ENCODE results near the gene PDSS2.
"Not testable (repeated sequence)": the region's sequence is repeated elsewhere in the genome, so short reads cannot be mapped to it uniquely, and the experiment has no call there.

The PDSS2 gene

DNA sequence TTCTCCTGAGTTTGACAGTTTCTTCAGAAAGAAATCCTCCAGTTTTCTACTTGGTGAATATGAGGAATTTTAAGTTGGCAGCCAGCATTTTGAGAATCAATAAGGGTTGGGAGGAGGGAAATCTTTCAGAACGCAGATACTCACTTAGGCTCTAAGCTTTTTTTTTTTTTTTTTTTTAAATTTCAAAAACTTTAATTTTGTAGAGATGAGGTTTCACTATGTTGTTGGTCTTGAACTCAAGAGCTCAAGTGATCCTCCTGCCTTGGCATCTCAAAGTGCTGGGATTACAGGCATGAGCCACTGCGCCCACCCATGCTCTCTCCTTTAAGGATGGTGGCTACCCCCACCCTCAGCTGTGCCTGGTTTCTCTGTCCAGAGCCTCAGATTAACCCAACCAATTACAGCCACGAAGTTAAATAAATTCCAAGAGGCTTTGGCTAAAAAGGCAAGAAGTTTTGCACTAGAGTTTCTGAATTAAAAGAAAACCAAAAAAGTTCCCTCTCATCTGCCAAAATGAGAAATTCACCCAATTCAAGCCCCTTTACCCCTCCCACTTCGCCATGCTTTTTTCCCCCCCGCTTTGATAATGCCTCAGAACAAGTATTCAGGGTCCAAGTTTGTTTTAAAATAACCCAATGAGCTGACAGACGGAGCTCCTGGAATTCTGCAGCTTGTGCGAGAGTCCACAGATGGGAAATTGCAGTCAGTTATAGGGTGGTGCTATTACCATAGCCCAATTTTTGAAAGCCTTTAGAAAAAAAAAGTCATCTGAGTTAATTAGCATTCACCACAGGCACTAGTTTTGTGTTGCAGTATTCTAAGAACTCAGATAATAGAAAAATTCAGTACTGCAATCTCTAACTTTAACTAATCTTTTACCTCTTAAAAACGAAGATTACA is 249.7 kb downstream of the PDSS2 start:
- DNase-seq: no peak

DNA sequence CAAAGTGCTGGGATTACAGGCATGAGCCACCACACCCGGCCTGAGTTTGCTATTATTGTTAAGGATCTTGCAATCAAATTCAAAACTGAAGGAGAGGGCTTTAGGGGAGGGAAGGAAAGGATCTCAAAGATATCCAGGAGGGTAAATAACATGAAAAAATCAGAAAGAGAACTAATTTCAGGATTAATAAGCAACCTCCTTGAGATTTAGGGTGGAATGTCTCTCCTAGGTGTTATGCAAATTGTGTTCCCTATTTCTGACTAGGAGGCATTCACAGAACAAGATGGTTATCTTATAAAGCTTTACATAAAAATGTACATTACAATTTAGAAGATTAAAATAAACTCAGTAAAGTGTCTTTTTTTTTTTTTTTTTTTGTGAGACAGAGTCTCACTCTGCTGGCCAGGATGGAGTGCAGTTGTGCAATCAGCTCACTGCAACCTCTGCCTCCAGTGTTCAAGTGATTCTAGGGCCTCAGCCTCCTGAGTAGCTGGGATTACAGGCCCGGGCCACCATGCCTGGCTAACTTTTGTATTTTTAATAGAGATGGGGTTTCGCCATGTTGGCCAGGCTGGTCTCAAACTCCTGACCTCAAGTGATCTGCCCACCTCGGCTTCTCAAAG is 252.0 kb downstream of the PDSS2 start:
- DNase-seq: no peak

DNA sequence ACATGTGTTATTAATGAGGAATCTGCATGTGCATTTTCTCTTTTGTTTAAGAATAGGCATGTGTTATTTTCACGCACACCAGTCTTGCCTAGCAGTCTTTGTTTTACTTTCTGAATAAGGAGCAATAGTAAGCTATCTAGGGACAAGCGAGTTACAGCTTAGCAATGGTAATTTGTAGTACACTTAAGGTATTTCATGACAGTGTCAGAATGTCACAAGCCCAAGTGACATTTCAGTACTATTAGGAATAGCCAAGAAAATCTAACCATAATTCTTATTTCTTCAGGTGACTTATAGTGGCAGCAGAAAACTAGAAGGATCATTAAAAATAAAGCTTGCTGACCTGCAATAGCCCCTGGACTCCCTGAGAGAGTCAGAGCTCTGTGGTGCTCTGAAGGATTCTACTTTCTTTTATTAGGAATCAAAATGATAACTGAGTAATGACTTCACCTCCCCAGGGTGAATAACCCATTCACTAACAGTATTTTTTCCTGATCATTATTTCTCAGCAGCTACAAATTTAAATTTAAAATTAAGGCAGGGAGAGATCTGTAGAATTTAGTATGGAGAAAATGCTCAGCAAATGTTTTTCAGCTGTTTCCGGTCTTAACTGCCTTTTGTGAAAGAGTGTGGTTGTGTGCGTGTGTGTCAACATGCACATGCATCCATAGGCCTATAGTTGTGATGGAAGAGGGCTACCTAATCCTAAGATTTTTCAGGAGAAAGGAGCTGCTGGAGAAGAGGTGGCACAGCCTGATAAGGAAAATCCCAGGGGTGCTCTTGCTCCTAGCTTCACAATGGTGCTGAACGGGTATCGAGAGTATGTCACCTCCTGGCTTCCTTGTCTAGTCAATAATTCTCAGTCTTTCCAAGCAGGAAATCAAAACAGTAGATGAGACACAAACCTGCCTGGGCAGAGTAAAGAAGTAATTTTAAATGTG is 254.0 kb downstream of the PDSS2 start:
- DNase-seq: no peak

DNA sequence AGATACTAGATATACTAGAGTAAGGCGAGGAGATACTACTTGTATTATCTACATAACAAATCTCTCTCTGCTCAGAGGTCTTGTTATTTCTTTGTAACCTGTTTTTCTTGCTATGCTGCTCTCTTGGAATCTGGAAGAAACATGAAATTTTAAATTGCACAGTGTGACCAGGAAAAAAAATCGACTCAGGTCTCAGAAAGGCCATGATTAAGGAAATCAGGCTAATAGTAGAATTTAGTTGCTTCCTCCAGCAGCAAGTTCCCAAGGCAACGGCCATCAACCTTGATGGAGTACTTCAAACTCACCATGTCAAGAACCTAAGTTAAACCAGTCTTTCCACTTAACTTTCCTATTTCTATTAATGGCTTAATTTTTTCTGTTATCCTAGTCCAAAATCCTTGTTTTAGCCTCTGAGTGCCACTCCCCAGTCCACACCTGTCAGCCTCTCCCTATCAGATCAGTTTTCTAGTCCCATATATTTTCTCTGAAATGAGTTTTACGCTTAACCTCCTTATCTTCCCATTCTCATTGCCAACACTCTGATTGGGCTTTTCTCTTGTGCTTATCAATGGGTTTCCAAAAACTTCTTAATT is 256.4 kb downstream of the PDSS2 start:
- DNase-seq: no peak

DNA sequence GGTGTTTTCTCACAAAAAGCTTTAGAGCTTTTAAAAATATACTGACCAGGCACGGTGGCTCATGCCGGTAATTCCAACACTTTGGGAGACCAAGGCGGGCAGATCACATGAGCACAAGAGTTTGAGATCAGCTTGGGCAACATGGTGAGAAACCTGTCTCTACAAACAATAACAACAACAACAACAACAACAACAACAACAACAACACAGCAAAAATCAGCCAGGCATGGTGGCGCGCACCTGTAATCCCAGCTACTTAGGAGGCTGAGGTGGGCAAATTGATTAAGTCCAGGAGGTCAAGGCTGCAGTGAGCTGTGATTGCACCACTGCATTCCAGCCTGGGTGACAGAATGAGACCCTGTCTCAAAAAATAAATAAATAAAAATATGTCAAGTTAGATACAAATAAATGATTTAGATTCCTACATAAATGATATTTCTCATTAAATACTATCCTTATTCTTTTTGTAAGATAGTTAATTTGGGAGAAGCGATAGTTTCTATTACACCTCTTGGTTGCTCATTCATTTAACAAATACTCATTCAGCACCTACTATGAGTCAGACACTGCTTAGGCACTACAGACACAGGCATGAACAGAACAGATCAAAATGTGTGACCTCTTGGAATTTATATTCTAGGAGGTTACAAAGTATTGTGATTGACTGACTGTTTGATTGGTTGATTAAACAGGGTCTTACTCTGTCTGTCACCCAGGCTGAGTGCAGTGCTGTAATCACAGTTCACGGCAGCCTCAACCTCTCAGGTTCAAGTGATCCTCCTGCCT is 260.5 kb downstream of the PDSS2 start:
- DNase-seq: no peak

DNA sequence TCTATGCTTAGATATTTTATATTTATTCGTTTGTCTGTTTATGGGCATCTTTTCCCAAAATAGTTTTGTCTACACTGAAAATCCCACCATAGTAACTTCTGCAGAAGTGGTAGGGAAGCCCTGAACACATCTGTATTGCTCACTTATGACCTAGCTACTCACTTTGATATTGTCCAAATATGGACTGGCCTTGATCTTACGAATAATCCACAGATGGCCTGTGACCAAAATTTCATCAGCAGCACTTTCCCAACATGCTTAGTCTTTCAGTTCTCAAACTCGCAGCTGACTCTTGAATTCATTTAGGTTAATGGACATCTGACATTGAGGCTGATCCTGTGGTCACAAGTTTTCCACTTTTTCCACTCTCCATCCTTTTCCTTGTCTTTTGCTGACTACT is 263.2 kb downstream of the PDSS2 start:
- DNase-seq: no peak

DNA sequence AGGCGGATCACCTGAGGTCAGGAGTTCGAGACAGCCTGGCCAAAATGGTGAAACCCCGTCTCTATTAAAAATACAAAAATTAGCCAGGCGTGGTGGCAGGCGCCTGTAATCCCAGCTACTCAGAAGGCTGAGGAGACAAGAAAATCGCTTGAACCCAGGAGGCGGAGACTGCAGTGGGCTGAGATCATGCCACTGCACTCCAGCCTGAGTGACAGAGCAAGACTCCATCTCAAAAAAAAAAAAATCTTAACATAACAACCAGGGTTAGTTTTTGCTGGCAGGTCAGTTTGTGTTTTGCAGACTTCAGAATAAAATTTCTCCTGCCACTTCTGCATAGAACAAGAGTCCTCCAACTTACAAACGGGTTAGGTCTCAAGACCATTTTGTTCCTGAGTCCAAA is 264.6 kb downstream of the PDSS2 start:
- DNase-seq: not testable (repeated sequence)

DNA sequence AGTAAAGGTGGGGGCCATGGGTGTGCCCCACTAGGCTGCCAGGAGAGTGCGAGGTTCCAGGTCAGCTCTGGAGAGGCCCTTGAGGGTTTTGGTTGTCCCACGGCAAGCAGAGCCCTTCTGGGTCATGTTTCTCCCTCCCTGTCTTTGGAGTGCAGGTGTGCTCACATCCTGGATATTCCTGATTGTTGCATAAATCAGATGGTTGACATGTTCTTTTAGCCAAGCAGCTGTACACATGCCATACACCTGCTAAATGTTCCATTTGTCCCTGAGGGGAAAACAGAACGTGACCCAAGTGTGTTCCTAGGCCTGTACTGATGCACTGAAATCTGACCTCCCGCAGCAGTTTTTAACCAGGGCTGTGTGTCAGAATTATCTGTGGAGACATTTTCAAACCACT is 266.5 kb downstream of the PDSS2 start:
- DNase-seq: no peak

DNA sequence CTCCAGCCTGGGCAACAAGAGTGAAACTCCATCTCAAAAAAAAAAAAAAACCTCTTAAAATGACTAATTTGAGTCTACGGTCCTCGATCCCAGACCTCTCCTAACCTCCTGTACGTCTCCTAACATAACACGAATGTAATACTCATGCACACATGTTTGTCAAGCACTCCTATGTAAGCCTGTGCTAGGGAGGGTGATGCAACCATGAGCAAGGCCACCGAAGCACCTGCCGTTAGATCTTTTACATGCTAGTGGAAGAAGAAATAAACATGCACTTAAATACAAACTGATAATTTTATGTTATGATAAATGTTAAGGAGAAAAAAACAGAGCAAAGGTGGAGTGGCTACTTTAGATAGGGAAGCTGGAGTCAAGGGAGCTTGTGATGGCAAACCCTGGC is 271.7 kb downstream of the PDSS2 start:
- no peak for DNase-seq

DNA sequence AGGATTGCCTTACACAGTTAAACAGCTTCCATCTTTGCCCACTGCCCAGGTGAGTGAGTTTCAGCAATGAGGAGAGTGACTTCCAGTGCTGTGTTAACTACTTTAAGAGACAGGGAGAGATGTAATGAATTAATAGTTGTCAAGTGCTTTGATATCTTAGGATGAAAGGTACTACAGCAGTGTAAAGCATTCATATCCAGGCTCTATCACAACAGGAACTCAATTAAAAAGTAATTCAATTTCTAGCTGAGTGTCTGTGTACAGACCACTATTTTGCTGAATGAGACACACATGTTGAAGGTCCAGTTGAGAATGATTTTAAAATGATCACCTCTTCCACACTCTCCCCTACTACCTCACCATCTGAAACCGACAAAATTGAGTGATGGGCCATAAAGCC is 273.3 kb downstream of the PDSS2 start:
- no peak for DNase-seq

DNA sequence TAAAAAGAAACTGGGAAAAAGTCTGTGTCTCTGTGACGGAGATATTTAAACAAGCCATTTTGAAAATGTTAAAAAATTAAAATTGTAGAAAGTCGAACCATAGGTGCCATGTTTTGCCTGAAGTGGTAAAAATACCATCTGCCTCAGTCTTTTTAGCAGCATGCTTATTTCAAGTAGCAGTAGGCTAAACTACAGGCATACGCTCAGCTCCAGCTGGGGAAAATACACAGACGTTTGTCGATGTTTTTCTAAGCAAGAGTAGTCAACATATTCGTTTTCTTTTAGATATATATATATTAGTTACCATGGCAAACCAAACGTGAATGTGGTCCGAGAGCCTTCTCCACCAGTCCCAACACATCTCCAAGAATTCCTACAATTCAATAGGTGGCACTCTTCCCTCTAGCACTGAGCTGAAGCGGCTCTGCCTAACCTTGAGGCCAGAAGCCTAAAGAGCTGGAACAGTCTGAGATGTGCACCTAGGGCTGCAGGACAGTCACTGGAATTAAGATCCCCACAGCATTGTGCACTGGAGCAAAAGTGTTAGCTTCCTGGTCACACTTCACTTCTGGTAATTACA is 273.9 kb downstream of the PDSS2 start:
- no peak for DNase-seq

DNA sequence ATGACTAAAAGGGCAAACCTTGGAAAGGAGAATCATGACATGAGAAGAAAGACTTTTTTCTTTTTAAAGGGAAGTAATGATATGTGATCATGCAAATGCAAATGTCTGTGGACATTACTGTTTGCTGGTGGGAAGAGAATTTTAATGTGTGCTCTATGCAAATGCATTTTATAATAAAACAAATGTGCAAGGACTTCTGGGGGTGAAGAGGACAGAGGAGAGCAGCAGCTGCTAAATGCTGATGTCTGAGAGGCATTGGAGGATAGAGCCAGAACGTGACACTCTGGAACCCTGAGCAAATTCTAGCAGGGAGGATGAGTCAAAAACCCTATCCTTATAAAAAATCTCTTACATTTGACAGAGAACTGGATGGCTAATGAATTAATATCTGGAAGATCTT is 274.9 kb downstream of the PDSS2 start:
- DNase-seq: no peak

DNA sequence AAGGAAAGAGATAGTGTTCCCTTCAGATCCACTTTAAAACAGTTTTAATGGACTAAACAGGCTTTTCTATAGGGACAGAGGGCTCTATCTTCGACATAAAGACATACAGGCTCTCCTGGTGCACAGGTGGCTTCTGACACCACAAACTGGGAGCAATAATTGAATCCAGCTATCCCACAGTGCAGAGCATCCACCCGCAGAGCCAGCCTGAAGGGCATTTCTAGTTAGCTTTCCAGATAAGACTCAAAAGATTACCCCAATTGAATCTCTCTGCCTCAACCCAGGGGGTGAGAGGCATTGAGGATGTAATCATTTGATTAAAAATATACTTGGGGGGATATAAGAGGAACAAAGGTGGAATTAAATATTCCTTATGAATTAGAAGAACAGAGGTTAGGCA is 279.3 kb downstream of the PDSS2 start:
- DNase-seq: no peak

DNA sequence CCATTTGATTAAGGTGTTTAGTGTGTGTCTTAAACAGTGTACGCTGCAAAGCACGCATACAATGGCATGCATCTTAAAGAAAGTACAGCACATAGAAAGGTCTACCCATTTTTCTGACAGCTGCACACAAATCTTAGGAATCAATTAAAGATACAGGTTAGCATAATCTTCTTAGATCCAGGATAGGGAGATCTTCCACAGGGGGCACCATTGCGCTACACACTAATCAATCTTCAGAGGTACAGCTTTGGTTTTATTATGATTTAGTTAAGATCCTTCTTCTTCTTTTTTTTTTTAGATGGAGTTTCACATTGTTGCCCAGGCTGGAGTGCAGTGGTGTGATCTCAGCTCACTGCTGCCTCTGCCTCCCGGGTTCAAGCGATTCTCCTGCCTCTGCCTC is 280.4 kb downstream of the PDSS2 start:
- DNase-seq: no peak

DNA sequence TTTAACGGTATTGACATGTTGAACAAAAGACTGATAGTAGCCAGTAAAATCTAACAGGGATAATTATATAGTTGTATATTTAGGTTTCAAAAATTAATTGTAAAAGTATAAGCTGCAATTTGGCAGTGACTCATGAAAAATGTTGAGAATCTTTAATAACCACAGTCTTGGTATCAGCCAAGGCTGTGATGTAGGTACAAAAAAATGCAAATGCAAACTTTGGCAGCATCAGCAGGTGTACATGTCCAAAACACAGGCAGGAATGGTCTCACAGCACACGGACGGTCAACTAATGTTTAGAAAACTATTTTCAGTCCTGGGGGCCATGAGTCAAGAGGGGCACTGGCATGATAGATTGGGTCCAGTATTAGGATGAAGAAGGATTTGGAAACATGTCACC is 285.6 kb downstream of the PDSS2 start:
- no peak for DNase-seq

DNA sequence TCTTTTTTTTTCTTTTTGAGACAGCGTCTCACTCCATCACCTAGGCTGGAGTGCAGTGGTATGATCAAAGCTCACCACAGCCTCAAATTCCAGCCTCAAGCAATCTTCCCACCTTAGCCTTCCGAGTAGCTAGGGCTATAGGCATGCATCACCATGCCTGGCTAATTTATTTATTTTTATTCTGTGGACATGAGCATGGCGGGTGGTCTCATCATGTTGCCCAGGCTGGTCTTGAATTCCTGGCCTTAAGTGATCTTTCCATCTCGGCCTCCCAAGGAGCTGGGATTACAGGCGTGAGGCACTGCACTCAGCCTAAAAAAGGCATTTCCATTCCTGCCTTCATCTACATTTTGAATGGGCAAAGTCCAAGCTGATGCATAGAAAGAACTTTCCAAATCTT is 287.9 kb downstream of the PDSS2 start:
- DNase-seq: no peak

DNA sequence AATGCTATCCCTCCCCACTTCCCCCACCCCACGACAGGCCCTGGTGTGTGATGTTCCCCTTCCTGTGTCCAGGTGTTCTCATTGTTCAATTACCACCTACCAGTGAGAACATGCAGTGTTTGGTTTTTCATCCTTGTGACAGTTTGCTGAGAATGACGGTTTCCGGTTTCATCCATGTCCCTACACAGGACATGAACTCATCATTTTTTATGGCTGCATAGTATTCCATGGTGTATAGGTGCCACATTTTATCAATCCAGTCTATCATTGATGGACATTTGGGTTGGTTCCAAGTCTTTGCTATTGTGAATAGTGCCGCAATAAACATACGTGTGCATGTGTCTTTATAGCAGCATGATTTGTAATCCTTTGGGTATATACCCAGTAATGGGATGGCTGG is 295.1 kb downstream of the PDSS2 start:
- not testable (repeated sequence) for DNase-seq

DNA sequence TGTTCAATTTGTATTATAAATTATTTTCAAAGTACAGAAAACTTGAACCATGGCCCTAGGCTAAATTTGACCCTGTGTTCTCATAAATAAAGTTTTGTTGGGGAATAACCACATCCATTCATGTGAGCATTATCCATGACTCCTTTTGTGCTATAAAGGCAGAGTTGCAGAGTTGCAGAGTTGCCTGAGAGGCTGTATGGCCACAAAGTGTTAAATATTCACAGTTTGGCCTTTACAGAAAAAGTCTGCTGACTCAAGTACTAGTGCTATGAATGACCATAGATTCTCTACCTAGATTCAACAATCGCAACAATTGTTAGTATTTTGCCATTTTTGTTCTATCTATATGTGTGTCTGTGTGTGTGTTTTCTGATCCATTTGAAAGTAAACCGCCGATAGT is 297.8 kb downstream of the PDSS2 start:
- DNase-seq: no peak

DNA sequence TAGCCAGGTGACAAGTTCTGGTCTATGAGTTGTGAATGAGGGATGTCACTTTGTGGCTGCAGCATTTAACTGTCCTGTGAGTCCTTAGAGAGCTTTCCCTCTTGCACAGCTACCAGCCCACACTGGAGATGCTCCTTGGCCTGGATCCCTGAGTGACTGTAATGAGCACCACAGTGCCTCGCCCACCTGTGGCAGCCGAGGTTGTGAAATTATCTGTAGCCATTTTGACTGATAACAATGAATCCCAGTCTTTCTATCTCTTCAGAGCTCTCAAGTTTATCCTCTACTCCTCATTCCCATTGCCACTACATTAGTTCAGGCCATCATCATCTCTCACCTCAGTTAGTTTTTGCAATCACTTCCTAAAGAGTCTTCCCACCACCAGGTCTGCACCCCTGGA is 302.7 kb downstream of the PDSS2 start:
- no peak for DNase-seq

DNA sequence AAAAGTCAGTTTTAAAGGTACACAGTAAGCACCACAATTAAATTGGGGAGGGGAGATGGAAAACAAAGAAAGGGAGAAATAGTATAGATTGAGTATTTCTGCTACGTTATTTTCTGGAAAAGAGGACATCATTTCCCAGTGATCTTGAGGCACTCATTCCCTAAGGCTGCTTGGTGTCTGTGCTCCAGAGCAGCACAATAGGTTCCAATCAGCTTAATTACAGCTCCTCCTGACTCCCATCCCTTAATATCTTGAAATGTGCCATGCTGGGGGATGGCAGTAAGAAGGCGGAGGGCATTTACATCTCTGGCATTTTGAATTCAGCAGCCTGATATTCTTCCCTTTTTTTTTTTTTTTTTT is 304.6 kb downstream of the PDSS2 start:
- no peak for DNase-seq

DNA sequence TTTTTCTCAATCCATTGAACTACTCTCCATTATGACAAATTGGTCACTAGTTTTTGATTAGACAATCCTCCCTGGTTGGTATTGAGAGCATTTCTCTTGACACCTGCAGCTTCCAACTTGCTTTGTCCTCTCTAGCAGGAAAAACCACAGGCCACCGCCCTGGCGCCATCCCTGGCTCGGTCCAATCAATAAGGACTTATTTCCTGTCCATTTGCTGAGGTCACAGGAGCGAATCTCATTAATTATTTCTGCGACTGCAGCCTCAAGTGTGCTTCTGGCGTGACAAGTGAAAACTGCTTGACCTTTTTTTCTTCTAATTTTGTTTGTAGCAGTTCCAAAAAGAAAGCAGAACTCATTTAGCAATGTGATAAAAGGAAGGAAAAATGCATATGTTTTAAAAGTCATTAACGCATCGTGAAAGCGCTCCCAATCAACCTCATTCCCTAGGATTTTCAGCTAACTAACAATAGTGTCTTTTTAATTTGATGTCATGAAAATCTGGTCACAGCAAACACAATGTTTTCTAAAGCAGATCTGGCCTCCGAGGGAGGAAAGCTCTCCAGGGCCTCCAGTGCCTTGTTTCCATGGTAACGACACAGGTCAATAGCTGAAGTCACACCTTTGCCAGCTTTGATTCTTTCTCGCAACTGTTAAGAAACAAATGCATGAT is 305.1 kb downstream of the PDSS2 start:
- DNase-seq: no peak
